WTC11 (cell line): ENCODE data around the gene CTNNA3. TPM values are rescaled to one million over a fixed set of nuclear protein-coding genes. Genes with fewer than 3 reads are reported as not detected.

Source experiments
- ATAC-seq: fragments of 200-7000 bp; cut with Tn5 transposase; 2 replicates; pipeline ENCODE4 v1.10.0; 2021; ENCODE audit warnings: mild to moderate bottlenecking, moderate library complexity
- CTCF ChIA-PET: fragments of 300-600 bp; sonication (Branson Sonifier 250); formaldehyde crosslinking; loops from one replicate; lab custom pipeline; 2021; ENCODE audit warnings: antibody characterized with exemption; lab: Charles Lee
- POLR2A ChIA-PET: fragments of 350-600 bp; sonication (Branson Sonifier 250); formaldehyde crosslinking; loops from one replicate; lab custom pipeline; 2021; ENCODE audit warnings: antibody characterized with exemption; lab: Charles Lee
- DNase-seq: peaks from one replicate; pipeline ENCODE4 v3.0.0; 2021; ENCODE audit warnings: low spot score
- H3K27ac Mint-ChIP-seq: 2 replicates; pipeline ENCODE4 v1.8.0; 2021; ENCODE audit warnings: mixed read lengths
- H3K27me3 Mint-ChIP-seq: 2 replicates; pipeline ENCODE4 v1.8.0; 2021; ENCODE audit warnings: low read depth, mild to moderate bottlenecking, moderate library complexity, mixed read lengths
- H3K36me3 Mint-ChIP-seq: 2 replicates; pipeline ENCODE4 v1.8.0; 2021; ENCODE audit warnings: mixed read lengths
- H3K4me1 Mint-ChIP-seq: 2 replicates; pipeline ENCODE4 v1.8.0; 2022; ENCODE audit warnings: mixed read lengths
- H3K4me3 Mint-ChIP-seq: 2 replicates; pipeline ENCODE4 v1.8.0; 2021; ENCODE audit warnings: mild to moderate bottlenecking, moderate library complexity, mixed read lengths
- H3K9me3 Mint-ChIP-seq: 2 replicates; pipeline ENCODE4 v1.8.0; 2021; ENCODE audit warnings: mixed read lengths
- CREM ChIP-seq: sonication (generic); formaldehyde crosslinking; IDR thresholded peaks from 2 replicates; pipeline ENCODE4 v1.8.1; 2022; ENCODE audit warnings: mild to moderate bottlenecking, missing genetic modification reagents, moderate library complexity
- JAZF1 ChIP-seq: fragments of 250-450 bp; sonication (Bioruptor Pico); IDR thresholded peaks from 2 replicates; pipeline ENCODE4 v1.9.0; 2021; ENCODE audit warnings: moderate library complexity, mild to moderate bottlenecking, inconsistent platforms
- KAT7 ChIP-seq: sonication (generic); formaldehyde crosslinking; IDR thresholded peaks from 2 replicates; pipeline ENCODE4 v1.8.1; 2023; ENCODE audit warnings: missing genetic modification reagents, mild to moderate bottlenecking, borderline replicate concordance
- NFYB ChIP-seq: sonication (generic); formaldehyde crosslinking; conservative IDR thresholded peaks from 2 replicates; pipeline ENCODE4 v1.8.0; 2022; ENCODE audit warnings: low read depth, missing genetic modification reagents
- SMAD4 ChIP-seq: sonication (generic); formaldehyde crosslinking; IDR thresholded peaks from 2 replicates; pipeline ENCODE4 v1.8.0; 2022; ENCODE audit warnings: mild to moderate bottlenecking, missing genetic modification reagents
- TCF7 ChIP-seq: sonication (generic); formaldehyde crosslinking; IDR thresholded peaks from 2 replicates; pipeline ENCODE4 v1.8.0; 2022; ENCODE audit warnings: mild to moderate bottlenecking, low read depth, missing genetic modification reagents, moderate library complexity
- TEAD1 ChIP-seq: sonication (generic); formaldehyde crosslinking; IDR thresholded peaks from 2 replicates; pipeline ENCODE4 v1.8.0; 2022; ENCODE audit warnings: mild to moderate bottlenecking, missing genetic modification reagents
- TEAD4 ChIP-seq: sonication (generic); formaldehyde crosslinking; IDR thresholded peaks from 2 replicates; pipeline ENCODE4 v1.8.0; 2022; ENCODE audit warnings: mild to moderate bottlenecking, missing genetic modification reagents
- TP53 ChIP-seq: sonication (generic); formaldehyde crosslinking; IDR thresholded peaks from 2 replicates; pipeline ENCODE4 v1.8.1; 2023; ENCODE audit warnings: mild to moderate bottlenecking, missing genetic modification reagents
- total RNA-seq: library from RNA; stranded (reverse); gene quantifications from 3 replicates; pipeline ENCODE4 v1.2.3, GENCODE V29; 2021
- TF ChIP-seq, protein P1 (sequence below): sonication (generic); formaldehyde crosslinking; IDR thresholded peaks from 2 replicates; pipeline ENCODE4 v1.8.1; 2023; ENCODE audit warnings: mild to moderate bottlenecking, missing genetic modification reagents, moderate library complexity
- TF ChIP-seq, protein P2 (sequence below): sonication (generic); formaldehyde crosslinking; IDR thresholded peaks from 2 replicates; pipeline ENCODE4 v1.8.1; 2022; ENCODE audit warnings: mild to moderate bottlenecking, missing genetic modification reagents, moderate library complexity, borderline replicate concordance
- TF ChIP-seq, protein P3 (sequence below): fragments of 250-450 bp; sonication (Bioruptor Pico); IDR thresholded peaks from 2 replicates; pipeline ENCODE4 v1.9.0; 2021; ENCODE audit warnings: mild to moderate bottlenecking, borderline replicate concordance
- TF ChIP-seq, protein P4 (sequence below): sonication (generic); formaldehyde crosslinking; IDR thresholded peaks from 2 replicates; pipeline ENCODE4 v1.8.1; 2023; ENCODE audit warnings: mild to moderate bottlenecking, missing genetic modification reagents, moderate library complexity
- TF ChIP-seq, protein P5 (sequence below): fragments of 250-450 bp; sonication (Bioruptor Pico); IDR thresholded peaks from 2 replicates; pipeline ENCODE4 v1.9.0; 2021; ENCODE audit warnings: mild to moderate bottlenecking

The CTNNA3 gene
- total RNA-seq, 1 experiment from 2014 or later = 6.1 TPM

DNA sequence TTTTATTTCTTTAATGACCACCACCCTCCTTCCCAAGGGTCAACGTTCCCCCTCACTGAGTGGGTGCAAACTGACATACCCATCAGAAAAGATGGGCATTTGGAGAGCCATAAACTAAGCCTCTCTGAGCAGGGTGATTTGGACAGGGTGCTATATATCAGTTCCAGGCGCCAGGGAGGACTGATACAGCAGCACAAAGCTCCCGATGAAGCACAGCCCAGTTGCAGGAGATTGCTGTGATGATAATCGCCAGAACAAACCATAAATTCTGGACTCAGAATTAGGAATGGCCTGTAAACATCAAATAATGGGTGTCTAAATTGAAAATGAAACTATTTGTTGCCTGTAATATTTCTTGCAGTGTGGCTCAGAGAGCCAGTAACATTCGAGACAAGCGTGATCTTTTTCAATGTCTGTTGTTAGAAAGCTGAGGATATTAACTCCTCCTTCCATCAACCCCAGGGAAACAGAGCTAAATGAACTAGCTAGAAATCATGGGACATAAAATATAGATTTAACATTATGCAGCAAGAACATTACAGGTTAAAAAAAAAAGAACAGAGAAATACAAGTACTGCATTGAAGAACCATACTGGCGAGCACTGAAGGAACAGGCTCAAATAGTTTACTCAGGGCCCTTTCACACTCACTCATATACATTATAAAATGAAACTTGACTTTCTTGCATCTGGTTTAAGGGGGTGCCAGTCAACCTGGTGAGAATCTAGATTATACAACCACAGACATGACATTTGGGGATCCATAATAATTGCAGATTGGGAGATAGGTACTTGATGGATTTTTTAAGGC lies 907.6 kb downstream of the CTNNA3 start:
- Mint-ChIP-seq H3K9me3 (no peaks in the 10 kb centered on the region), H3K36me3 (no peaks in the 10 kb centered on the region)
- POLR2A ChIA-PET = no interaction called here

DNA sequence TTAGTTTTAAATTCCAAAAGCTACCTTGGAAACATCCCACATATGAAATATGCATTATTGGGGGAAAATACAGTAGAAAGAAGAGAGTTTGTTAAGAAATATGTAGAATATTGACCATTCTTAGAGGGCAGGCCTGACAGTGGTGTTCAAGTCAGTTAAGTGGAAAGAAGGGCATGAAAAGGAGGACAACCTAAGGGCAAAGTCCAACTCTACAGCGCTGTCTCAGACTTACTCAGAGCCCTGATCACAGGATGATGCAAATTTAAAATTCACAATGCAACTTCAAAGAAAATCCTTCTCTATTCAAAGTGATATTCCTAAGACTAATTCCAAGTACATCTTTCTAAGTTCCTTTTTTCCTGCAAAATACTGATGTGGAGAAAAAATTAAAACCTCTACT lies 909.3 kb downstream of the CTNNA3 start:
- DNase-seq = no peak
- ATAC-seq = no peak
- Mint-ChIP-seq H3K4me3 (no peak overlapping the region), H3K27me3 (no peaks in the 10 kb centered on the region), H3K4me1 (0 out of 2 replicates have a peak, but pooled peaks cover 3% of the 10 kb centered on the region), H3K27ac (no peak overlapping the region), H3K36me3 (no peaks in the 10 kb centered on the region), H3K9me3 (no peaks in the 10 kb centered on the region)
- CTCF ChIA-PET = no interaction called here
- POLR2A ChIA-PET = no interaction called here
- TF ChIP-seq NFYB (CRISPR knock-in tag) (no peak), TEAD4 (CRISPR knock-in tag) (no peak), KAT7 (CRISPR knock-in tag) (no peak), TEAD1 (no peak), TP53 (no peak), TCF7 (CRISPR knock-in tag) (no peak), SMAD4 (CRISPR knock-in tag) (no peak), JAZF1 (CRISPR knock-in tag) (no peak), CREM (no peak)
- TF ChIP-seq, protein P1, sequence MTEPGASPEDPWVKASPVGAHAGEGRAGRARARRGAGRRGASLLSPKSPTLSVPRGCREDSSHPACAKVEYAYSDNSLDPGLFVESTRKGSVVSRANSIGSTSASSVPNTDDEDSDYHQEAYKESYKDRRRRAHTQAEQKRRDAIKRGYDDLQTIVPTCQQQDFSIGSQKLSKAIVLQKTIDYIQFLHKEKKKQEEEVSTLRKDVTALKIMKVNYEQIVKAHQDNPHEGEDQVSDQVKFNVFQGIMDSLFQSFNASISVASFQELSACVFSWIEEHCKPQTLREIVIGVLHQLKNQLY = no peak
- TF ChIP-seq, protein P2, sequence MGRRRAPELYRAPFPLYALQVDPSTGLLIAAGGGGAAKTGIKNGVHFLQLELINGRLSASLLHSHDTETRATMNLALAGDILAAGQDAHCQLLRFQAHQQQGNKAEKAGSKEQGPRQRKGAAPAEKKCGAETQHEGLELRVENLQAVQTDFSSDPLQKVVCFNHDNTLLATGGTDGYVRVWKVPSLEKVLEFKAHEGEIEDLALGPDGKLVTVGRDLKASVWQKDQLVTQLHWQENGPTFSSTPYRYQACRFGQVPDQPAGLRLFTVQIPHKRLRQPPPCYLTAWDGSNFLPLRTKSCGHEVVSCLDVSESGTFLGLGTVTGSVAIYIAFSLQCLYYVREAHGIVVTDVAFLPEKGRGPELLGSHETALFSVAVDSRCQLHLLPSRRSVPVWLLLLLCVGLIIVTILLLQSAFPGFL (CRISPR knock-in tag) = no peak
- TF ChIP-seq, protein P3, sequence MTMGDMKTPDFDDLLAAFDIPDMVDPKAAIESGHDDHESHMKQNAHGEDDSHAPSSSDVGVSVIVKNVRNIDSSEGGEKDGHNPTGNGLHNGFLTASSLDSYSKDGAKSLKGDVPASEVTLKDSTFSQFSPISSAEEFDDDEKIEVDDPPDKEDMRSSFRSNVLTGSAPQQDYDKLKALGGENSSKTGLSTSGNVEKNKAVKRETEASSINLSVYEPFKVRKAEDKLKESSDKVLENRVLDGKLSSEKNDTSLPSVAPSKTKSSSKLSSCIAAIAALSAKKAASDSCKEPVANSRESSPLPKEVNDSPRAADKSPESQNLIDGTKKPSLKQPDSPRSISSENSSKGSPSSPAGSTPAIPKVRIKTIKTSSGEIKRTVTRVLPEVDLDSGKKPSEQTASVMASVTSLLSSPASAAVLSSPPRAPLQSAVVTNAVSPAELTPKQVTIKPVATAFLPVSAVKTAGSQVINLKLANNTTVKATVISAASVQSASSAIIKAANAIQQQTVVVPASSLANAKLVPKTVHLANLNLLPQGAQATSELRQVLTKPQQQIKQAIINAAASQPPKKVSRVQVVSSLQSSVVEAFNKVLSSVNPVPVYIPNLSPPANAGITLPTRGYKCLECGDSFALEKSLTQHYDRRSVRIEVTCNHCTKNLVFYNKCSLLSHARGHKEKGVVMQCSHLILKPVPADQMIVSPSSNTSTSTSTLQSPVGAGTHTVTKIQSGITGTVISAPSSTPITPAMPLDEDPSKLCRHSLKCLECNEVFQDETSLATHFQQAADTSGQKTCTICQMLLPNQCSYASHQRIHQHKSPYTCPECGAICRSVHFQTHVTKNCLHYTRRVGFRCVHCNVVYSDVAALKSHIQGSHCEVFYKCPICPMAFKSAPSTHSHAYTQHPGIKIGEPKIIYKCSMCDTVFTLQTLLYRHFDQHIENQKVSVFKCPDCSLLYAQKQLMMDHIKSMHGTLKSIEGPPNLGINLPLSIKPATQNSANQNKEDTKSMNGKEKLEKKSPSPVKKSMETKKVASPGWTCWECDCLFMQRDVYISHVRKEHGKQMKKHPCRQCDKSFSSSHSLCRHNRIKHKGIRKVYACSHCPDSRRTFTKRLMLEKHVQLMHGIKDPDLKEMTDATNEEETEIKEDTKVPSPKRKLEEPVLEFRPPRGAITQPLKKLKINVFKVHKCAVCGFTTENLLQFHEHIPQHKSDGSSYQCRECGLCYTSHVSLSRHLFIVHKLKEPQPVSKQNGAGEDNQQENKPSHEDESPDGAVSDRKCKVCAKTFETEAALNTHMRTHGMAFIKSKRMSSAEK = no peak
- TF ChIP-seq, protein P4, sequence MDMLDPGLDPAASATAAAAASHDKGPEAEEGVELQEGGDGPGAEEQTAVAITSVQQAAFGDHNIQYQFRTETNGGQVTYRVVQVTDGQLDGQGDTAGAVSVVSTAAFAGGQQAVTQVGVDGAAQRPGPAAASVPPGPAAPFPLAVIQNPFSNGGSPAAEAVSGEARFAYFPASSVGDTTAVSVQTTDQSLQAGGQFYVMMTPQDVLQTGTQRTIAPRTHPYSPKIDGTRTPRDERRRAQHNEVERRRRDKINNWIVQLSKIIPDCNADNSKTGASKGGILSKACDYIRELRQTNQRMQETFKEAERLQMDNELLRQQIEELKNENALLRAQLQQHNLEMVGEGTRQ (CRISPR knock-in tag) = no peak
- TF ChIP-seq, protein P5, sequence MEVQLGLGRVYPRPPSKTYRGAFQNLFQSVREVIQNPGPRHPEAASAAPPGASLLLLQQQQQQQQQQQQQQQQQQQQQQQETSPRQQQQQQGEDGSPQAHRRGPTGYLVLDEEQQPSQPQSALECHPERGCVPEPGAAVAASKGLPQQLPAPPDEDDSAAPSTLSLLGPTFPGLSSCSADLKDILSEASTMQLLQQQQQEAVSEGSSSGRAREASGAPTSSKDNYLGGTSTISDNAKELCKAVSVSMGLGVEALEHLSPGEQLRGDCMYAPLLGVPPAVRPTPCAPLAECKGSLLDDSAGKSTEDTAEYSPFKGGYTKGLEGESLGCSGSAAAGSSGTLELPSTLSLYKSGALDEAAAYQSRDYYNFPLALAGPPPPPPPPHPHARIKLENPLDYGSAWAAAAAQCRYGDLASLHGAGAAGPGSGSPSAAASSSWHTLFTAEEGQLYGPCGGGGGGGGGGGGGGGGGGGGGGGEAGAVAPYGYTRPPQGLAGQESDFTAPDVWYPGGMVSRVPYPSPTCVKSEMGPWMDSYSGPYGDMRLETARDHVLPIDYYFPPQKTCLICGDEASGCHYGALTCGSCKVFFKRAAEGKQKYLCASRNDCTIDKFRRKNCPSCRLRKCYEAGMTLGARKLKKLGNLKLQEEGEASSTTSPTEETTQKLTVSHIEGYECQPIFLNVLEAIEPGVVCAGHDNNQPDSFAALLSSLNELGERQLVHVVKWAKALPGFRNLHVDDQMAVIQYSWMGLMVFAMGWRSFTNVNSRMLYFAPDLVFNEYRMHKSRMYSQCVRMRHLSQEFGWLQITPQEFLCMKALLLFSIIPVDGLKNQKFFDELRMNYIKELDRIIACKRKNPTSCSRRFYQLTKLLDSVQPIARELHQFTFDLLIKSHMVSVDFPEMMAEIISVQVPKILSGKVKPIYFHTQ = no peak

More for the DNA sequence above, 907.6 kb downstream of the CTNNA3 start:
- H3K27ac Mint-ChIP-seq = no peak overlapping the region
- DNase-seq = no peak
- H3K4me1 Mint-ChIP-seq = no peaks in the 10 kb centered on the region
- CTCF ChIA-PET = no interaction called here
- no peaks in the 10 kb centered on the region for H3K27me3 Mint-ChIP-seq
- TF ChIP-seq, protein P5 = no peak
- TF ChIP-seq, all 79 proteins: peak for 0
- no peak for ATAC-seq
- H3K4me3 Mint-ChIP-seq = no peak overlapping the region
